Pancreas (tissue), 10 donors: ENCODE measurements around the gene ACER1. TPM values are rescaled to one million over a fixed set of nuclear protein-coding genes. Genes with fewer than 3 reads are reported as not detected.

Experiments used
- ATAC-seq, 4 donors: fragments of 200-7000 bp; cut with Tn5 transposase; one replicate each; pipeline versions ENCODE4 v1.8.0 to v1.9.1; 2020; ENCODE audit warnings: mild to moderate bottlenecking in 4 of 4, moderate library complexity in 4 of 4
- DNase-seq, 6 donors: peaks; one replicate each; pipeline ENCODE4 v3.0.0-alpha.2; 2020
- FAIRE-seq: peaks from 2 replicates; lab custom pipeline; 2012; peaks lifted over from hg19 to GRCh38; lab: Jason Lieb, UNC
- H3K27ac ChIP-seq, 4 donors: fragments of 200-600 bp; sonication (generic); 1 replicate in 3 of 4; 2 replicates in 1 of 4; pipeline versions ENCODE4 v1.5.0 to v1.8.0; 2020
- H3K27me3 ChIP-seq, 4 donors: fragments of 200-600 bp; one replicate each; pipeline ENCODE4 v1.8.0; 2021
- H3K36me3 ChIP-seq, 3 donors: fragments of 200-600 bp; sonication (generic) in 1 of 3; one replicate each; pipeline versions ENCODE4 v1.5.0 to v1.8.0; 2020 to 2021
- H3K4me1 ChIP-seq, 3 donors: fragments of 200-600 bp; one replicate each; pipeline ENCODE4 v1.8.0; 2021
- H3K4me3 ChIP-seq, 4 donors: fragments of 200-600 bp; sonication (generic) in 2 of 4; one replicate each; pipeline versions ENCODE4 v1.5.0 to v1.8.0; 2020 to 2021
- H3K9me3 ChIP-seq, 4 donors: fragments of 200-600 bp; one replicate each; pipeline ENCODE4 v1.8.0; 2021
- WGBS, 2 donors: extraction: QIAGEN DNeasy Blood & Tissue Kit; methylation state at CpG; one replicate each; pipeline ENCODE4 v1.1.7; 2013; 5-methylcytosine and 5-hydroxymethylcytosine counted together
- intact Hi-C, 3 donors: fragments of 100-400 bp; cut with DNase I; formaldehyde crosslinking; loops; one replicate each; pipeline versions ENCODE4 v1.11.1 to v1.14.2; 2022
- polyA plus RNA-seq, 2 donors: library from polyadenylated mRNA; stranded (reverse); fragments of 200-250 nt; gene quantifications; one replicate each; pipeline ENCODE4 v1.2.3, GENCODE V29; 2013
- total RNA-seq, 6 donors: library from RNA; stranded (reverse); fragmentation: NEBNext Ultra II Directional in 4 of 6; extraction: Animal tissue kit (Norgen Biotek cat#: 25700) in 4 of 6; gene quantifications; one replicate each; pipeline versions ENCODE4 v1.2.1 to v1.2.4, GENCODE V29; 2021 to 2023
- TF ChIP-seq, protein P1 (sequence below), 4 donors: fragments of 200-600 bp; sonication (generic) in 3 of 4; IDR thresholded peaks; one replicate each; pipeline versions ENCODE4 v1.5.0 to v1.8.0; 2021; ENCODE audit warnings: antibody characterized with exemption in 4 of 4
- donor health status: healthy with polysubstance abuse.
- donor health status: DM: no; HTN: no; CAD: no; lungs with moderate emphysema.
- donor health status: DM: no; HTN: no; CAD: no.
- donor health status: control.
- donor health status: control.
- donor health status: Bipolar disorder and iron deficiency.
- donor health status: DM: yes; HTN: yes; CAD: no.
- donor health status: DM: no; HTN: no; CAD: no.
- donor health status: DM: no; HTN: no; CAD: no.
- donor health status: DM: yes; HTN: yes; CAD: no.

ACER1 gene, protein sequence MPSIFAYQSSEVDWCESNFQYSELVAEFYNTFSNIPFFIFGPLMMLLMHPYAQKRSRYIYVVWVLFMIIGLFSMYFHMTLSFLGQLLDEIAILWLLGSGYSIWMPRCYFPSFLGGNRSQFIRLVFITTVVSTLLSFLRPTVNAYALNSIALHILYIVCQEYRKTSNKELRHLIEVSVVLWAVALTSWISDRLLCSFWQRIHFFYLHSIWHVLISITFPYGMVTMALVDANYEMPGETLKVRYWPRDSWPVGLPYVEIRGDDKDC
- total RNA-seq (not detected), polyA plus RNA-seq (not detected)

DNA sequence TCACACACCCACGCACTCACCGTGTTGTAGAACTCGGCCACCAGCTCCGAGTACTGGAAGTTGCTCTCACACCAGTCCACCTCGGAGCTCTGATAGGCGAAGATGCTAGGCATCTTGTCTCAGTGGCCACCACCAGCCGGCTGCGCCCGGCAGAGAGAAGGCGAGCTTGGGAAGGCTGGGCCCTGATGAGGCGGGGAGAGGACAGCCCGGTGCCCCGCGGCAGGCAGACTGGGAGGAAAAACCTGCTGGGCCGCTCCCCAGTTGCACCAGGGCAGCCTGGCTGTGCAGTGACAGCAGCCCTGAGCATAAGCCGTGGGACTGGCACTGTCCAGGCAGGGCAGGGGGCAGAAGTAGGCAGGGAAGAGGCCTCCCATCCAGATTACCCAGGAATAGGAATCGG lies at the start of gene ACER1:
Gene ACER1 (minus strand): TSS at position 174 of the 400 bp plus-strand sequence. CDS start 61 bp downstream, at position 113.
- Histone ChIP-seq H3K27ac (no peak within 1 kb of the TSS), H3K36me3 (no peaks in the 10 kb centered on the region), H3K4me1 (no peaks in the 10 kb centered on the region), H3K4me3 (no peak within 1 kb of the TSS), H3K27me3 (no peaks in the 10 kb centered on the region), H3K9me3 (no peaks in the 10 kb centered on the region)
- DNase-seq = no peak
- WGBS, 2 donors = 64 to 66% methylated on average over 17 of the region's 17 CpGs
- TF ChIP-seq, protein P1, sequence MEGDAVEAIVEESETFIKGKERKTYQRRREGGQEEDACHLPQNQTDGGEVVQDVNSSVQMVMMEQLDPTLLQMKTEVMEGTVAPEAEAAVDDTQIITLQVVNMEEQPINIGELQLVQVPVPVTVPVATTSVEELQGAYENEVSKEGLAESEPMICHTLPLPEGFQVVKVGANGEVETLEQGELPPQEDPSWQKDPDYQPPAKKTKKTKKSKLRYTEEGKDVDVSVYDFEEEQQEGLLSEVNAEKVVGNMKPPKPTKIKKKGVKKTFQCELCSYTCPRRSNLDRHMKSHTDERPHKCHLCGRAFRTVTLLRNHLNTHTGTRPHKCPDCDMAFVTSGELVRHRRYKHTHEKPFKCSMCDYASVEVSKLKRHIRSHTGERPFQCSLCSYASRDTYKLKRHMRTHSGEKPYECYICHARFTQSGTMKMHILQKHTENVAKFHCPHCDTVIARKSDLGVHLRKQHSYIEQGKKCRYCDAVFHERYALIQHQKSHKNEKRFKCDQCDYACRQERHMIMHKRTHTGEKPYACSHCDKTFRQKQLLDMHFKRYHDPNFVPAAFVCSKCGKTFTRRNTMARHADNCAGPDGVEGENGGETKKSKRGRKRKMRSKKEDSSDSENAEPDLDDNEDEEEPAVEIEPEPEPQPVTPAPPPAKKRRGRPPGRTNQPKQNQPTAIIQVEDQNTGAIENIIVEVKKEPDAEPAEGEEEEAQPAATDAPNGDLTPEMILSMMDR (IDR thresholded peaks at IDR 0.05) = no peak
- intact Hi-C loops = no loop called here
- ATAC-seq = no peak
- FAIRE-seq = no peak

DNA sequence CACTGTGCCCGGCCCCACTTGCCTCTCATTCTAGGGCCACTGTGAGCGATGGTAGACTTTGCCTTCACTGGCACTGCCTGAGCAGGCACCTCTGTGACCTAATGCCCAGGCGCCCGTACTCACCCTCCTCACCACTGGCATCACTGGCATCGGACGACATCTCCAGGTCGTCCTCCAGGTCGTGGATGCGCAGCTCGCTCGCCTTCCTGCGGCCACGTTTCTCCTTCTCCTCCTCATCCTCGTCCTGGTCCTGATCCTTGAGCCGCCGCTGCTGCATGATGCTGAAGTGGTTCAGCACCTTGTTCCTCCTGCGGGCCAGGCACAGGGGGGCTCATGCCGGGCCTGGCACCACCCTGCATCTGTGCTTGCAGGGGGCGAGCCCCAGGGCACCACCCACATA lies 49.8 kb upstream of the ACER1 start:
- Histone ChIP-seq H3K4me3 (no peak overlapping the region), H3K4me1 (no peaks in the 10 kb centered on the region), H3K36me3 (peaks cover 9 to 71% (median 51%) of the 10 kb centered on the region in 3 donors), H3K27ac (no peak overlapping the region), H3K27me3 (no peaks in the 10 kb centered on the region), H3K9me3 (no peaks in the 10 kb centered on the region)
- TF ChIP-seq, protein P1 (IDR thresholded peaks at IDR 0.05) = no peak
- DNase-seq (no peak), FAIRE-seq (no peak), ATAC-seq (no peak)
- 92 to 98% methylated on average over 19 of the region's 19 CpGs for WGBS, 2 donors
- intact Hi-C loops = no loop called here

DNA sequence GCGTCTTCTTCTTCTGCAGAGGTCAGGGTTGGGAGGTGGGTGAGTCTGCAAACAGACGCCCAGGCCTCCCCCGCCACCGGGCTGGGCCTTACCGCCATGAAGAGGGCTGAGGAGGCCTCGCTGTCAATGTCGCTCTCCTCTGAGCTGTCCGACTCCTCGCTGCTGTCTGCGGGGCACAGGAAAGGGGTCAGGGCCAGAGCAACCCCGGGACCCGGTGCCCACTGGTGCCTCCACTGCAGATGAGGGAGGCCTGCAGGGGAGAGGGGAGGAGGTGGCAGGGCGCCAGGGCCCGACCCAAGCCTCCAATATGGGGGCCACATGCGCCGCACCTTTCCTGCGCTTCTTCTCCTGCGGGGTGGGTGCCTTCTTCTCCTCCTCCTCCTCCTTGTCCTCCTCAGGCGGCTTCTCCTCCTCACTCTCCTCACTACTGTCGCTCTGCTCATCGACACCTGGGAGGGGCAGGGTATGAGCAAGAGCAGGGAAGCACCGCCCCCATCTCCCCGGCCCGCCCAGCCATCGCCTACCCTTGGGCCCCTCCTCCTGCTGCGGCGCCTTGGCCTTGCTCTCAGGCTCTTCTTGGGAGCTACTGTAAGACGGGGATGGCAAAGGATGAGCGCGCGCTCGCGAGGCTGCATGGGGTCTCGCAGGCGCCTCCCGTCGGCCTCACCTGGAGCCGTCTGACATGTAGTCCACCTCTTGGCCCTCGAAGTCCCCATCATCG lies 47.8 kb upstream of the ACER1 start:
- no peak for ATAC-seq

DNA sequence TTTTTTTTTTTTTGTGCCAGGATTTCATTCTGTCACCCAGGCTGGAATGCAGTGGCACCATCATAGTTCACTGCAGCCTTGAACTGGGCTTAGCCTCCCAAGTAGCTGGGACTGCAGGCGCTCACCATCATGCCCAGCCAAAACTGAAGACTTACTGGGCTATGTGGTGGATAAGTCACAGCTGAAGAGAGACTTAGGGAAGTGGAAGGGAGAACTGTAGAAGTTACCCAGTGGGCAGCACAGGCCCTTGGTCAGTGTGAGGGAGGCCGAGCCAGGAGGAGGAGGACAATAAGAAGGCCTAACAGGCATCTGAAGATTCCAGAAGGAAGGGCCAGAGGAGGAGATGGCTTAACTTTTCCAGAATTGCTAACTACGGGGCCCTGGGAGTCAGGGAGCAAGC lies 46.3 kb upstream of the ACER1 start:
- ATAC-seq (no peak), FAIRE-seq (no peak), DNase-seq (no peak)
- Histone ChIP-seq H3K9me3 (no peaks in the 10 kb centered on the region), H3K27me3 (no peaks in the 10 kb centered on the region), H3K4me3 (no peak overlapping the region), H3K36me3 (peaks cover 9 to 44% (median 31%) of the 10 kb centered on the region in 3 donors), H3K27ac (no peak overlapping the region), H3K4me1 (no peaks in the 10 kb centered on the region)
- 77 to 99% methylated on average over 3 of the region's 3 CpGs for WGBS, 2 donors
- TF ChIP-seq, protein P1 (IDR thresholded peaks at IDR 0.05) = no peak
- intact Hi-C loops = no loop called here

More for the DNA sequence above, 47.8 kb upstream of the ACER1 start:
- no peak overlapping the region for H3K27ac ChIP-seq
- DNase-seq = peak in 1 of 6 donors; percentile 73
- H3K9me3 ChIP-seq = no peaks in the 10 kb centered on the region
- no peaks in the 10 kb centered on the region for H3K27me3 ChIP-seq
- TF ChIP-seq, protein P1 (IDR thresholded peaks at IDR 0.05) = no peak
- WGBS, 2 donors = 97 to 98% methylated on average over 39 to 40 of the region's 40 CpGs
- FAIRE-seq = no peak
- intact Hi-C loops = no loop called here
- H3K4me3 ChIP-seq = no peak overlapping the region
- no peaks in the 10 kb centered on the region for H3K4me1 ChIP-seq
- peaks cover 9 to 53% (median 39%) of the 10 kb centered on the region in 3 donors for H3K36me3 ChIP-seq
